Epithelial cell of prostate (primary cell): ENCODE results near the gene ANKRD27.

ENCODE experiments used
- DNase-seq: peaks from one replicate; pipeline ENCODE4 v3.0.0-alpha.2; 2011; ENCODE audit warnings: low read depth, low spot score
- H3K27ac ChIP-seq: fragments of 450-650 bp; 2 replicates; pipeline ENCODE4 v1.5.1; 2017; ENCODE audit warnings: mild to moderate bottlenecking

The ANKRD27 gene

DNA sequence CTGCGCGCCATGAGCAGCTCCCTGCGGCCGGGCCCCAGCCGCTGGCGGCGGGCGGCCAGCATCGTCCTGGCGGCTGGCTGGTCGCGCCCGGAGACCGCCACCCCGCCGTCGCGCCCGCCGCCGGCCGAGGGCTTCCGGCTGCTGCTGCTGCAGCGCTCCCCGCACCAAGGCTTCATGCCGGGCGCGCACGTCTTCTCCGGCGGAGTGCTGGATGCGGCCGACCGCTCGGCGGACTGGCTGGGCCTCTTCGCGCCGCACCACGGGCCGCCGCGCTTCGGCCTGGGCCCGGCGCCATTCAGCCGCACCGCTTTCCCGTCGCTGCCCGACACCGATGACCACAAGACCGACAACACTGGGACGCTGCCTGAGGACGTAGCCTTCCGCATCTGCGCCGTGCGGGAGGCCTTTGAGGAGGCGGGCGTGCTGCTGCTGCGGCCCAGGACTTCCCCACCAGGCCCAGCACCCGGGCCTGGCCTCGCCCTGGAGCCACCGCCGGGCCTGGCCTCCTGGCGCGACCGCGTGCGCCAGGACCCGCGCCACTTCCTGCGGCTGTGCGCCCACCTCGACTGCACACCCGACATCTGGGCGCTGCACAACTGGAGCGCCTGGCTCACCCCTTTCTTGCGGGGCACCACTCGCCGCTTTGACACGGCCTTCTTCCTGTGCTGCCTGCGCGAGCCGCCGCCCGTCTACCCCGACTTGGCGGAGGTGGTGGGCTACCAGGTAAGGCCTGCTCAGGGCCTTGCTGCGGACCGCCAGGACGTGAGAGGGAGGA is 17.2 kb upstream of the ANKRD27 start:
- peak overlapping the region; percentile 69 for H3K27ac ChIP-seq
- no peak for DNase-seq

DNA sequence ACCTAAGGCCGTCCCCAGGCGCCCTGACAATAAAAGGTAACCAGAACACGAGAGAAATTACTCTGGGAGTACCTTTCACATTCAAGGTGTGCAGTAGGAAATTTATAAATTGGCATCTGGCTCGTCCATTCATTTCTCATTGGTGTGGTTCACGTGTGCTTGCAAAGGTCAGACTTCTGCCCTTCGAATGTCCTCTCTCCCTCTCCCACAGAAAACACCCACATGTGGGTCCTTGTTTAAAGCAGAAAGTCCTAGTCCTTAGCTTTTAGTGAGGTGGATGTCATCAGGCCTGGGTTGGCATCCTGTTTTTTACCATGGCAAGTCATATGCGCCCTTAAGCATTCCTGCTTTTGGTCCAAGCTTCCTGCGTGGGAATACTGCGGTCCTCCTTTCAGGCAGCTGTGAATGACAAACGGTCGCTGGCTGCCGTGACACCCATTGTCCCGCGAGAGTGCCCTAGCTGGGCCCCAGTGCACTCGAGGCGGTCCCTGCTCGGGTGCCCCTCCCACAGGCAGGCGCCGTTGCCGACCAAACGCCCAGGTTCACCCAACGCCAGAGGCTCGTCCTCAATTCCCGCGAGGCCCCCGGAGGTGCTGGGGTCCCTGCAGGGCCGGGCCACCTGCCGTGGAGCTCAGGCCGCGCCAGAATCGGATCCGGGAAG is 16.4 kb upstream of the ANKRD27 start, which contains the start of gene NUDT19:
NUDT19 (plus strand) TSS at position 531 of the 661 bp plus-strand sequence. CDS start 140 bp downstream, outside the sequence.
- H3K27ac ChIP-seq, result peak within 1 kb of the TSS; percentile 69
- no peak for DNase-seq

DNA sequence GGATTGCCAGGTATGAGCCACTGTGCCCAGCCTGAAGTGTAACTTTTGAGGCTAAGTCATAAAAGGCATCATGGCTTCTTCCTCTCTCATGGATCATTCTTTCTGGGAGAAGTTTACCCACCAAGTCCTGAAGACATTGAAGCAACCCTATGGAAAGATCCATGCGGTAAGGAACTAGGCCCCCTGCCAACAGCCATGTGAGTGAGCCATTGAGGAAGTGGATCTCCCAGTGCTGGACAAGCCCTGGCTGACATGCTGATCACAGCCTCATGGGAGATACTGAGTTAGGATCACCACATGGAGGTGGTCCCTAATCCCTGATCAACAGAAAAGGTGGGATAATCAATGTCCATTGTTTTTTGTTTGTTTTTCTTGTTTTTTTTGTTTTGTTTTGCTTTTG is 13.3 kb upstream of the ANKRD27 start:
- no peak for DNase-seq
- no peak overlapping the region for H3K27ac ChIP-seq

DNA sequence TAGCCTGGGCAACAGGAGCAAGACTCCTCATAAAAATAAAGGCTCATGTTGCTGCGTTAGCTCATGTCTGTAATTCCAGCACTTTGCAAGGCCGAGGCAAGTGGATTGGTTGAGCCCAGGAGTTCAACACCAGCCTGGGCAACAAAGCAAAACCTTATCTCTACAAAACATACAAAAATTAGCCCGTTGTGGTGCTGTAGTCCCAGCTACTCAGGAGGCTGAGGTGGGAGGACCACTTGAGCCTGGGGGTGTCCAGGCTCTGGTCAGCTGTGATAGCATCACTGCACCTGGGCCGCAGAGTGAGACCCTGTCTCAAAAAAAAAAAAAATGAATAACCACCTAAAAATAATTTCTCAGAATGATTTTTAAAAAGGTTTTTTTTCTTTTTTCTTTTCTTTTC is 12.7 kb upstream of the ANKRD27 start:
- DNase-seq, result no peak
- H3K27ac ChIP-seq, result no peak overlapping the region

DNA sequence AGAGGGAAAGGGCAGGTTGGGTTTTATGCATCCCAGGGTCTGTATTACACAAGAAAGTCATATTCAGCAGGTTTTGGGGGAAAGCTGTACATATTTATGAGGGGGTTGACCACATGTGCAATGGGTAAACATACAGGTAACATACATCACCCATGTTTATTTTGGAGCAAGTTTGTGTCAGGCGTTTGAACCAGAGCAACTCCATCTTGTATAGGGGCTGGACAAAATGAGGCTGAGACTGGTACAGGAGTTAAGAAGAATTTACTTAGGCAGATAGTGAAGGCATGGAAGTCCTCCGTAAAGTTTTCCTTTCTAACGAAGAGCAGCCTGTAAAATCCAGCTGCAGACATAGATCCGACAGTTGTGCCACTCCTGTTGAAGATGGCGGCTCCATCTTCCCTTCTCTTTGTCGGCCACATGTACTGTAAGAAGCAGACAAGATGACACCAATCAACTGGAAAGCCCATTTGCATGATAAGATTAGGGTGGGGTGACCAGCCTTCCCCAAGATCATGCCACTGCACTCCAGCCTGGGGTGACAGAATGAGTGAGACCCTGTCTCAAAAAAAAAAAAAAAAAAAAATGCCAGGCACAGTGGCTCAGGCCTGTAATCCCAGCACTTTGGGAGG is 12.0 kb upstream of the ANKRD27 start:
- no peak overlapping the region for H3K27ac ChIP-seq
- no peak for DNase-seq

DNA sequence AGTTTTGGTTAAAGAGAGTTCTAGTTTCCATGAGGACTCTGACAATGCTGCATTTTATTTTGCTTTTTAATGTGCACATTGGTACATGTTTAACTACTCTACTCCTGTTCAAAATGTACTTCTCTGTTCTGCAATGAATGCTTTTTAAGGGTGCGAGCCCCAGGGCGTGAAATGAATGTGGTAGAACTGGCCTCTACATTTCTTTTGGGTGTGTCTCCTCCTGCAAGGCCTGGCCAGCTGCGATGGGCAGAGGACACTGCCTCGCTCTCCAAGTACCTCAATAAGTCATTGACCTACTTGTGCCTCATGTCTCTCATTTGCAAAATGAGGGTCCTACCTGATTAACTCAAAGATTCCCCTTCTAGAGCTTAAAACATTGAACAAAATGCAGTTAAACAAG is 7.3 kb upstream of the ANKRD27 start:
- no peak for DNase-seq
- peak overlapping the region; percentile 41 for H3K27ac ChIP-seq

DNA sequence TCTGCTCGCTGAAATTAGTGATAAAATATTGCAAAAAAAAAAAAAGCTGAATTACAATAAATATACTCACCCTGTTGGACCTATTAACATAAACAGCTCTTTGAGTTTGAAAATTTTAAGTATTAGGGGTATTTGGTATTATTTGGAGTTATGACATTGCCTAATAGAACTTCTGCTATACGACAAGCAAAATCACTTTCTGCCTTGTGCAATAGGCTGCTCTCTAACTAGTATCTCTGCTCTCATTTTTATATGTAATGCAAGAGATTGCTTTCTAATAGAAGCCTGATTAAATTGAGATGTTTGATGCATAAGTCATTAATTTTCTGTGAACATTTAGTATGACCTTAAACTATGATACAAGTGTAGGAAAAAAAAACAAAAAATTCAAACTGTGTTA is 6.0 kb upstream of the ANKRD27 start:
- no peak overlapping the region for H3K27ac ChIP-seq
- no peak for DNase-seq

DNA sequence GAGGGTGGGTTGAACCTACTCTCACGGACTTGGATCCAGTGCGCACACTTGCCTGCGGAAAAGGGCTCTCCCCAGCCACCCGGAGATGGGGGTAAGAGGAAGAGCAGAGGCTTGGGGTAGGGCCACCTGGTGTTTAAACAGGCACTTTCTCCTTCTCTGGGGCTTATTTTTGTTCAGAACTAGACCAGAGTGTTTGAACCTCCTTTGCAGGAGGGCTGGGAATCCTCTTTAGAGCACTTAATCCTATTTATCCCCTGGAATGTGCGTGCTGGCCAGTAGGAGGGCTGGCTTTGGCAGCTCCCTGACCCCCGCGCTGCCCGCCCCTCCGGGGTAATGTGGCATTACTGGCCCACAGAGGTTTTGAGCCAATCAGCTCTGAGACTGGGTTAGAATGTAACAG is 2.7 kb upstream of the ANKRD27 start:
- no peak overlapping the region for H3K27ac ChIP-seq
- DNase-seq, result no peak

DNA sequence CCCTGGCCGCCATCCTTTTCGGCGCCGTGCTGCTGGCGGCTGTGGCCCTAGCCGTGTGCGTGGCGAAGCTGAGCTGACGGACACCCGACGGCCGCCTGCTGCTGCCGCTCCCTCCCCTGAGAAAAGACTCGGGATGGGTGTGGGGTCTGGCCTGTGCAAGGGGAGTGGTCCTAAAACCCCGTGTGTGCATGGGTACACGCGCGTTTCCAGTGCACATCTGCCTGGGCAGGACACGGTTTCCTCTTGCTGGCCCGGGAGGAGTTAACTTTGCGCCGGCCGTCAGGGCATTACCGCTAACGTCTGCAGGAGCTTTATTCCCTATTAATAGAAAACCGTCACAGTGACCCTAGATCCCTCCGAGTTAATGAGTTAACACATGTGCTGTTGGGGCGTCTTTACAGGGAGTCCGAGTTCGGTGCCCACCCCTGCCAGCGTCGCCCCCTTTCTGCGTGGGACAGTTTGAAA is 1.9 kb upstream of the ANKRD27 start:
- DNase-seq, result no peak
- H3K27ac ChIP-seq, result no peak overlapping the region

DNA sequence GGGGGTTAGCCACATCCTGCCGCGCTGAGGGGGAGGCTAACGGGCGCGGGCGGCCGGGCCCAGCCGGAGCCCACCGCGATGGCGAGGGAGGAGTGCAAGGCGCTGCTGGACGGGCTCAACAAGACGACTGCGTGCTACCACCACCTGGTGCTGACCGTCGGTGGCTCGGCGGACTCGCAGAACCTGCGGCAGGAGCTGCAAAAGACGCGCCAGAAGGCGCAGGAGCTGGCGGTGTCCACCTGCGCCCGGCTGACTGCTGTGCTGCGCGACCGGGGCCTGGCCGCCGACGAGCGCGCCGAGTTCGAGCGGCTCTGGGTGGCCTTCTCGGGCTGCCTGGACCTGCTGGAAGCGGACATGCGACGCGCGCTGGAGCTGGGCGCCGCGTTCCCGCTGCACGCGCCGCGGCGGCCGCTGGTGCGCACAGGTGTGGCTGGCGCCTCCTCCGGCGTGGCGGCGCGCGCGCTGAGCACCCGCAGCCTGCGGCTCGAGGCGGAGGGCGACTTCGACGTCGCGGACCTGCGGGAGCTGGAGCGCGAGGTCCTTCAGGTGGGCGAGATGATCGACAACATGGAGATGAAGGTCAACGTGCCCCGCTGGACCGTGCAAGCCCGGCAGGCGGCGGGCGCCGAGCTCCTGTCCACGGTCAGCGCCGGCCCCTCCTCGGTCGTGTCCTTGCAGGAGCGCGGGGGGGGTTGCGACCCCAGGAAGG is 1.4 kb upstream of the ANKRD27 start:
- DNase-seq, result no peak
- H3K27ac ChIP-seq, result no peak overlapping the region

DNA sequence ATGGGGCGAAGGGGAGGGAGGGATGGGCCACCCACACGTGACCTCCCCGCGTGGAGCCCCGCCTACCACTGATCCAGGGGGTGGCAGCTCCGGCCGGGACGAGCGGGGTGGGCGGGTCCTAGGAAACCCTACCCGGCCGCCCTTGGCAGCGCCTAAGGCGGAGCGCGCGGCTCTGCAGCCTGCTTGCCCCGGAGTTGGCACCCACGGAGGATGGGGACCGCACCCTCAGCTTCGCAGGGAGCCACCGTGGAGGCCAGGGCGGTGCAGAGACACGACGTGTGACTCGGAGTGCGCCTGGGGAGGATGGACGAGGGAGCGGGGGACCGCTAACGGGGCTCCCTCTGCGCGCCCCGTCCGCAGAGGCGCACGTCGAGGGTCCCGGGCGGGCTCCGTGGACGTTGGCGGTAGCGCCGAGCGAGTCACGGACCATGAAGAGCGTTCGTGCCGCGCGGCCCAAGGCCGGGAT is 773 bp upstream of the ANKRD27 start, which contains the start of gene RGS9BP:
RGS9BP (plus strand) TSS at position 129 of the 466 bp plus-strand sequence. CDS start 416 bp downstream, outside the sequence.
- peak within 1 kb of the TSS; percentile 47 for H3K27ac ChIP-seq
- DNase-seq, result no peak

DNA sequence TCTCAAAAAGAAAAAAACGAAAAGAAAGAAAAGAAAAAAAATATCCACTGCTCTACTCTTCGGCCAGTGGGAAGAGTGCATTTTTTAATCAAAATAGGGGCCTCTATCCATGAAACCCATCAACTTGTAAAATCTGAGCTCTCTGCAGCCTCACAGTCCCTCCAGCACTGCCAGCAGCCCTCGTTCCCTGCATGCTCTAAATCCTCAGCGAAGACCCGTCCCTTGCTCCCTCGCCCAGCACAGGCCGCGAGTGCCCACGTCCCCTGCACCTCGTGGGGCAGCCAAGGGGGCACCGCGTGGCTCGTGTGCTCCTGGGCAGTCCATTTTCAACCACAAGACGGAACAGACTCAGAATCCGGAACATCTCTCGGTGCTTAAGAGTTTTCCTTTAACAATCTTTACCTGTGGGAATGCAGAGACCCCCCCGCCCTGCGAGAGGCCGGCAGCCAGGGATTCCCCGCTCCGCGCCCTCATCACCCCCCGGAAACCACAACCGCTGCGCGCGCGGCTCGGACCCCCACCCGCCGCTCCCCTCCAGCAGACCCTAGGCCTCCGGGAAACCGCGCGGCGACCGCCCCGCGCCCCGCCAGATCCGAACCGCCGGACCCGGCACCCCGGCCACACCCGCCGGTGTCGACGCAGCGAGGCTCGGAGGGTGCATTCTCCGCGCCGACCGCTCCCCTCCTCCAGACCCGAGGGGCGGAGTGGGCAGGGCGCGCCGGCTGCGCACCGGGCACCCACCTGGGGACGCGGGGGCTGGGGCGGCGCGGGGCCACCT is 638 bp downstream of the ANKRD27 start:
- H3K27ac ChIP-seq, result peak overlapping the region; percentile 47
- DNase-seq, result no peak

DNA sequence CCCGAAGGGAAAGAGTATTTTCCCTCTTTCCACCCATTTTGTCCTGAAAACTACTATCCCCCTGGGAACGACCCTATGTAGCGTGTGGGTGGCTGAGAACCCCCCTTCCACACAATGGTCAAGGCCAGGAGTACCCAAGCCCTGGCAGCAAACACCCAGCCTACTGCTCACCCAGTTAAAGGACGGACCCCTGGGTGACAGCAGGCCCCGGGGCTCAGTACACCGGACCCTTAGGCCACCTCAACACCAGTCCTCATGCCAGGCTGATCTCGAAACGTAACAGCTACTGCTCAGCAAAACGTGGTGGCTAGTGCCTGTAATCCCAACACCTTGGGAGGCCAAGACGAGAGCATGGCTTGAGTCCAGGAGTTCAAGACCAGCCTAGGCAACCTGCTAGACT is 1.4 kb downstream of the ANKRD27 start:
- no peak for DNase-seq
- H3K27ac ChIP-seq, result no peak overlapping the region

DNA sequence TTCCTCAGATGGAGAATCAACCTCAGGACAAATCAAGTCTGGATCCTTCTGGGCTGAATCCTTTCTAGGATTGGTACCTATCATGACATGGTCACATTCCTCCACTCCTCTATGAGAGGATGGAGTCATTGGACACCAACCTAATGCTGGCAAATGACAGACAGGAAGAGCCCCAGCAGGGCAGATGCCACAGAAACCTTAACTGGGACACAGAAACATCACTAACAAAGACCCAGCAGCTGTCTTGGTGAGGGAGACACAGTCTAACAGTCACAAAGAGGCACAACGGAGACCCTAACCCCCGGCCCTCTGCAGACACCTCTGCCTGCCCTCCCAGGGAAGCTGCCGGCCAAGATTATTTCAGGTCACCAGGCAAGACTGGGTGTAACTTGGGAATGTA is 2.1 kb downstream of the ANKRD27 start:
- no peak for DNase-seq
- H3K27ac ChIP-seq, result no peak overlapping the region

DNA sequence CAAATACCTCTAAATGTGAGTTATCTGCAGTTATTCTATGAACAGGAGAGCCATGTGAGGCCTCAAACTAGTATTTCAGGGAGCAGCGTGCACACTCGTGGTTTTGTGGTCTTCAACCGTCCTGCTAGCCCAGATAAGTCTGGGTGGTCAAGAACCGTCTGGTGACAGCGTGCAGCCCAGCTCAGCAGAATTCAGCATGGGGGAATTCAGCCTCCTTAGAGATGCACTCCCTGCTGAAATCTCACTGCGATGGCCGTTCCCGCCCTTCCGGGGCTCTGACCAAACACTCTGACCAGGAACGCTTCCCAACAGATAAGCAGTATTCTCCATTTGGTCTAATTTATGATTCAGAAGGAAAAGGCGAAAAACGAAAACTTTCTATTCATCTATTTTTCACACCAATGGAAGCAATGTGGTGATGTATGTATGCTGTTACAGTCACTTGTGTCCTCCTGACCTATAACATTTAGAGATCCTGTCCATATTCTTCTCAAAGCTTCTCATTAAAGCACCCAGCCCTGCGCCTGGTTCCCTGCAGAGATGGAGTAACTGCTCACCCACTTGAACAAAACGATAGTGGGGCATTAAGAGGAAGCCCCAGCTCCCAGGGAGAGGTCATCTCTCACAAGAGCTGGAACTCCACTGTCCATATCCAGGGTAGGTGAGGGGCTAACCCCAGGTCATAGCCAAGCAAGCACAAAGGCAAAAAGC is 2.9 kb downstream of the ANKRD27 start:
- DNase-seq, result no peak
- H3K27ac ChIP-seq, result no peak overlapping the region

DNA sequence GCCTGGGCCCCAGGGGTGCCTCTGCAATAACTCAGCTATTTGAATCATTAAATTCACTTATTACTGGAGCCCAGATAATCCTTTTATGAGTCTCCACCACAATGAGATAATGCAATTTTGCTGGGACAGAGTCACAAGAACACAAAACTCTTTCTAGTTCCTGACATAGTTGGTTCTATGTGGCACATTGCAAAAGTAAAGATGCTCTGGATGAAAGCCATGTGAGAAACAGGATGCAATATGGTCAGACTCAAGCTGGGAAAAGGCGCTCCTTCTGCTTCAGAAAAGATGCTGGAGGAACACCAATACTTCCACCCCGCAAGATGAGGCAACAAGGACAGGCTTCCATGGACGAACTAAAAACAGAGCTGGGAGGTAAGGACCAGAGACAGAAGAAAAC is 5.7 kb downstream of the ANKRD27 start:
- H3K27ac ChIP-seq, result no peak overlapping the region
- no peak for DNase-seq

DNA sequence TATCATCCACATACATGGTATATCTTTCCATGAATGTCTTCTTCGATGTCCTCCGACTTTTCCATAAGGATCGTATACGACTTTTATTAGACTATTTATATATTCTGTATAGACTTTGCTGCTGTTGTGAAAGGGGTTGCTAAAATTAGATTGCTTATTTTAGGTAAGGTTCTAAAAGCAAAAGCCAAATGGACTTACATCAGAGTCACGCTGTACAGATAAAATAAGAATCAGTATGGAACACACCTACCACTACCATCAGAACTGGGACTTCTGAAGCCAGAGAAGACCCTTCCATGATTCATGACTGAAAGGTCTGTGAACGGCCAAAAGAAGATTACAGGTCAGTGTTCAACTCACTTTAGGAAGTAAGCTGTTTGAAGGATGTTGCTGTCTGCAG is 8.9 kb downstream of the ANKRD27 start:
- H3K27ac ChIP-seq, result no peak overlapping the region
- no peak for DNase-seq

DNA sequence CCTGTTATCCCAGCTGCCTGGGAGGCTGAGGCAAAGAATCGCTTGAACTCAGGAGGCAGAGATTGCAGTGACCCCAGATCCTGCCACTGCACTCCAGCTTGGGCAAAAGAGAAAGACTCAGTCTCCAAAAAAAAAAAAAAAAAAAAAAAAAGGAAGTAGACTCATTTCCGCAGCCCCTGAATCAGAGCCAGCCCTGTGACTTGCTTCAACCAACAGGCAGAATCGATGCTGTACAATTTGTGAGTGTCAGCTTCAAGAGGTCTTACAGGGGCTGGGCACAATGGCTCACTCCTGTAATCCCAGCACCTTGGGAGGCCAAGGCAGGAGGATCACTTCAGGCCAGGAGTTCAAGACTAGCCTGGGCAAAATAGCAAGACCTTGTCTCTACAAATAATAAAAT is 12.8 kb downstream of the ANKRD27 start:
- H3K27ac ChIP-seq, result no peak overlapping the region
- no peak for DNase-seq

DNA sequence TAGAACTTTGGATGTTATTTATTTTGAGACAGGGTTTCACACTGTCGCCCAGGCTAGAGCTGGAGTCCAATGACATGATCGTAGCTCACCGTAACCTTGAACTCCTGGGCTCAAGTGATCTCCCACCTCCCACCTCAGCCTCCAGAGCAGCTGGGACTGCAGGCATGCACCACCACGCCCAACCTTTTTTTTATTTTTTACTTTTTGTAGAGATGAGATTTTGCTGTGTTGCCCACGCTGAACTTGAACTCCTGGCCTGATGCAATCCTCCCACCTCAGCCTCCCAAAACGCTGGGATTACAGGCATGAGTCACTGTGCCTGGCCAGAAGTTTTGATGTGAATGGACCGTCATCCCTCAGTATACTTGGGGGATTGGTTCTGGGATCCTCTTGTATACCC is 13.7 kb downstream of the ANKRD27 start:
- no peak for DNase-seq
- H3K27ac ChIP-seq, result no peak overlapping the region
